Erythroblast (primary cell): Measurements from ENCODE around the gene NGFR.

ENCODE experiments used
- GATA1 ChIP-seq: IDR thresholded peaks from 2 replicates; pipeline ENCODE4 v1.6.1; 2011; ENCODE audit warnings: low read depth, mild to moderate bottlenecking, control low read depth, low read length, moderate library complexity
- POLR2A ChIP-seq: IDR thresholded peaks from 2 replicates; pipeline ENCODE4 v1.6.1; 2011; ENCODE audit warnings: mild to moderate bottlenecking, low read length

DNA sequence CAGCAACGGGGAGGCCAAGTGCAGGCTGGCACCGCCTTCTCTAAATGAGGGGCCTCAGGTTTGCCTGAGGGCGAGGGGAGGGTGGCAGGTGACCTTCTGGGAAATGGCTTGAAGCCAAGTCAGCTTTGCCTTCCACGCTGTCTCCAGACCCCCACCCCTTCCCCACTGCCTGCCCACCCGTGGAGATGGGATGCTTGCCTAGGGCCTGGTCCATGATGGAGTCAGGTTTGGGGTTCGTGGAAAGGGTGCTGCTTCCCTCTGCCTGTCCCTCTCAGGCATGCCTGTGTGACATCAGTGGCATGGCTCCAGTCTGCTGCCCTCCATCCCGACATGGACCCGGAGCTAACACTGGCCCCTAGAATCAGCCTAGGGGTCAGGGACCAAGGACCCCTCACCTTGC, 18.5 kb downstream of the NGFR start:
- no peak for TF ChIP-seq POLR2A
- TF ChIP-seq GATA1: no peak
